ENCODE results near the gene COMTD1. TPM values are rescaled to one million over a fixed set of nuclear protein-coding genes. Genes with fewer than 3 reads are reported as not detected.

Gene COMTD1
- polyA plus RNA-seq, 3 donors, result 15.6 to 16.5 (median 16.1) TPM

- Mint-ChIP-seq H3K4me1 (peaks cover 27% of the 10 kb centered on the region), H3K36me3 (peaks cover 22 to 25% of the 10 kb centered on the region in 2 donors), H3K27ac (peak overlapping the region; percentile 100), H3K4me3 (peak overlapping the region; percentile 99), H3K9me3 (no peaks in the 10 kb centered on the region), H3K27me3 (ENCODE audit: low read depth in 3 of 3) (peaks cover 0 to 2% (median 0%) of the 10 kb centered on the region in 3 donors)
- Histone ChIP-seq H3K4me3 (replicated peaks in 1 of 3; ENCODE audit: low read depth in 2 of 3, low read length in 3 of 3) (peak overlapping the region; percentile 81 to 99 (median 96)), H3K9ac (ENCODE audit: insufficient read depth, low read length, poor library complexity, severe bottlenecking) (peak overlapping the region; percentile 99), H3K27ac (ENCODE audit: low read depth in 1 of 2, low read length in 2 of 2) (peak overlapping the region; percentile 100), H3K4me1 (ENCODE audit: control insufficient read depth in 1 of 2, insufficient read depth in 2 of 2, low read length in 2 of 2) (peaks cover 18 to 23% of the 10 kb centered on the region in 2 donors), H4K20me1 (ENCODE audit: insufficient read depth, low read length) (peaks cover 14% of the 10 kb centered on the region), H2AFZ (ENCODE audit: insufficient read depth, low read depth, low read length, poor library complexity, severe bottlenecking) (peak overlapping the region; percentile 83), H3K4me2 (replicated peaks; ENCODE audit: extremely low read depth, low read length, poor library complexity, severe bottlenecking) (peak overlapping the region; percentile 79), H3K27me3 (ENCODE audit: control insufficient read depth in 2 of 2, insufficient read depth in 2 of 2, low read length in 2 of 2) (no peaks in the 10 kb centered on the region), H3K79me2 (ENCODE audit: insufficient read depth, low read length) (peaks cover 41% of the 10 kb centered on the region), H3K9me3 (replicated peaks in 1 of 2; ENCODE audit: control insufficient read depth in 1 of 2, insufficient read depth in 1 of 2, low read length in 2 of 2) (no peaks in the 10 kb centered on the region), H3K36me3 (replicated peaks in 1 of 2; ENCODE audit: control insufficient read depth in 1 of 2, insufficient read depth in 2 of 2, low read length in 2 of 2) (peaks cover 20 to 29% of the 10 kb centered on the region in 2 donors)
- intact Hi-C loops (cut with micrococcal nuclease), result loop anchor here (1.0 to 5.0 kb wide), 3 partner anchors 20 to 98 kb away; partner anchors contain the start of genes COMTD1 (in 1 of the 2) and SAMD8 (in 1 of the 2)
- WGBS (ENCODE audit: insufficient coverage), result 0% methylated on average over 17 of the region's 19 CpGs
- peak; percentile 63 to 85 (median 69) for DNase-seq
- TF ChIP-seq CTCF (IDR thresholded peaks at IDR 0.05), result no peak
Measured at GRCh38 chr10:75209921-75210281, 25.9 kb downstream of the COMTD1 start.

GRCh38 chr10:75209086-75209920, 26.5 kb downstream of the COMTD1 start:
- intact Hi-C loops (cut with micrococcal nuclease), result no loop called here
- H2AFZ ChIP-seq (ENCODE audit: insufficient read depth, low read depth, low read length, poor library complexity, severe bottlenecking), result peak overlapping the region; percentile 83

More at GRCh38 chr10:75209086-75209920, 26.5 kb downstream of the COMTD1 start:
- H3K4me2 ChIP-seq (replicated peaks; ENCODE audit: extremely low read depth, low read length, poor library complexity, severe bottlenecking), result peak overlapping the region; percentile 79
- H3K9me3 ChIP-seq (replicated peaks in 1 of 2; ENCODE audit: control insufficient read depth in 1 of 2, insufficient read depth in 1 of 2, low read length in 2 of 2), result no peaks in the 10 kb centered on the region
- peak overlapping the region; percentile 99 for H3K9ac ChIP-seq (ENCODE audit: insufficient read depth, low read length, poor library complexity, severe bottlenecking)
- H3K27ac ChIP-seq (ENCODE audit: low read depth in 1 of 2, low read length in 2 of 2), result peak overlapping the region; percentile 100
- H3K36me3 ChIP-seq (replicated peaks in 1 of 2; ENCODE audit: control insufficient read depth in 1 of 2, insufficient read depth in 2 of 2, low read length in 2 of 2), result peaks cover 14 to 23% of the 10 kb centered on the region in 2 donors
- peaks cover 8% of the 10 kb centered on the region for H4K20me1 ChIP-seq (ENCODE audit: insufficient read depth, low read length)
- H3K27me3 ChIP-seq (ENCODE audit: control insufficient read depth in 2 of 2, insufficient read depth in 2 of 2, low read length in 2 of 2), result no peaks in the 10 kb centered on the region
- H3K36me3 Mint-ChIP-seq, result peaks cover 18 to 19% of the 10 kb centered on the region in 2 donors
- H3K27ac Mint-ChIP-seq, result peak overlapping the region; percentile 100
- 8% methylated on average over 2 of the region's 16 CpGs for whole genome bisulfite sequencing (ENCODE audit: insufficient coverage)
- H3K4me3 ChIP-seq (replicated peaks in 1 of 3; ENCODE audit: low read depth in 2 of 3, low read length in 3 of 3), result peak overlapping the region; percentile 81 to 99 (median 96)
- peak overlapping the region; percentile 99 for H3K4me3 Mint-ChIP-seq
- no peak for TF ChIP-seq CTCF (IDR thresholded peaks at IDR 0.05)
- H3K27me3 Mint-ChIP-seq (ENCODE audit: low read depth in 3 of 3), result peaks cover 0 to 2% (median 0%) of the 10 kb centered on the region in 3 donors
- H3K4me1 Mint-ChIP-seq, result peaks cover 27% of the 10 kb centered on the region
- DNase-seq, result peak; percentile 21 to 49 (median 36)
- H3K4me1 ChIP-seq (ENCODE audit: control insufficient read depth in 1 of 2, insufficient read depth in 2 of 2, low read length in 2 of 2), result peaks cover 18 to 23% of the 10 kb centered on the region in 2 donors
- no peaks in the 10 kb centered on the region for H3K9me3 Mint-ChIP-seq
- H3K79me2 ChIP-seq (ENCODE audit: insufficient read depth, low read length), result peaks cover 35% of the 10 kb centered on the region

All from CD14-positive monocyte (primary cell).